ENCODE results near the gene RYR3. TPM values are rescaled to one million over a fixed set of nuclear protein-coding genes. Genes with fewer than 3 reads are reported as not detected.
"Not testable (repeated sequence)": the region's sequence is repeated elsewhere in the genome, so short reads cannot be mapped to it uniquely, and the experiment has no call there.

The RYR3 gene
- polyA plus RNA-seq, 4 donors, result 4.8 to 10.1 (median 7.1) TPM

DNA sequence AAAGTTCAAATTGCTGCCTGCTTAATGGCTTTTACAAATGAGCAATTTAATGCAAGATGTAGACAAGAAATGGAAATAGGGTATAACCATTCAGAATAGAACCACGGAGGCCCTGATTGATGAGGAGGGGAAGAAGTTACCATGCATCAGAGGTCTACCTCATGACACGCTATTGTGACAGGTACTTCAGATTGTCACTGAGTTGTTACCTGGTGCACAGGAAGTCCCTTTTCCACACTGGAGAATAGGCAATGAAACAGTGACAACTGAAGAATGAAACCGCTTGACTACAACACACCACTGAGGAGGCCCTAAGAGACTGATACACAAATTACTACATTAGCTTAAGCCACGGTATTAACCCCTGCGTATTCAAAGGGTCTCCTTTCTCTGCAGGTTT, 251.2 kb downstream of the RYR3 start:
- DNase-seq (ENCODE audit: low read depth in 4 of 4, low spot score in 3 of 4), result no peak

DNA sequence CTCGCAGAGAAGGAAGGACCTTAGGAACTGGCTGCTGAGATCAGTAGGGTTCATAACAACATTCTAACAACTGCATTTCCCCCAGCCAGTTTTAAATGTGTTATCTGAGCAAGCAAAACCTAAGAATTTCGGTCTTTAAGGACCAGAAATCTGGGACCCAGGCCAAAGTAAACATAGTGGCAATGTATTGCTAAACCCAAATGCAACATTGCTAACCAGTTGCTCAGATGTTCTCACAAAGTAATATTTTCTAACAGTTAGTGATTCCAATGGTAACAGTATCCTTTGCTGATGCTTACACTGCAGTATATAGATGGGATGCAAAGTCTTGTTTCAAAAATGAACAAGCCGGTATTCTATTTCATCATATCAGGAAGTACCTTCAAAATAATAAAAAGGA, 254.3 kb downstream of the RYR3 start:
- DNase-seq (ENCODE audit: low read depth in 4 of 4, low spot score in 3 of 4), result no peak

- no peak for DNase-seq (ENCODE audit: low read depth in 4 of 4, low spot score in 3 of 4)
These were observed 256.9 kb downstream of the RYR3 start for GRCh38 chr15:33567652-33568051.

- DNase-seq (ENCODE audit: low read depth in 4 of 4, low spot score in 3 of 4), result no peak
These were observed 258.3 kb downstream of the RYR3 start for GRCh38 chr15:33569036-33569435.

- DNase-seq (ENCODE audit: low read depth in 4 of 4, low spot score in 3 of 4), result not testable (repeated sequence)
These were observed 267.1 kb downstream of the RYR3 start for GRCh38 chr15:33577911-33578310.

GRCh38 chr15:33580526-33580925, 269.8 kb downstream of the RYR3 start:
- DNase-seq (ENCODE audit: low read depth in 4 of 4, low spot score in 3 of 4), result no peak

DNA sequence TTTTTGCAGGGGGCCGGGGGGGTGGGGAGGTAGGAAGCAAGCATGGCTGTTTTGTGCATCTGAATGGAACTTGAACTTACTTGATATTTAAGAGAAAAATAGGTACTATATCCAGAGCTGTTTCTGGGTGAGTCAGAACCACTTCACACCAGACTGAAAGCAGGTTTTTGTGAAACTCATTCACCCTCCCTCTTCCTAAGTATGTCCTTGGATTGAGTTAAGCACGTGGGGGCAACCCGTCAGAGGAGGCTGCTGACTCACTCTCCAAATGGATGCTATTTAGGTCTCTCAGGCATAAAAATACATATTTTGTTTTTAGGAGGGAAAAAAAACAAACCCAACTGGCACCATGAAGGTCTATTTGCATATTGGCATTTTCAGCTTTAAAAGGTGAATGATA, 270.3 kb downstream of the RYR3 start:
- no peak for DNase-seq (ENCODE audit: low read depth in 4 of 4, low spot score in 3 of 4)

DNA sequence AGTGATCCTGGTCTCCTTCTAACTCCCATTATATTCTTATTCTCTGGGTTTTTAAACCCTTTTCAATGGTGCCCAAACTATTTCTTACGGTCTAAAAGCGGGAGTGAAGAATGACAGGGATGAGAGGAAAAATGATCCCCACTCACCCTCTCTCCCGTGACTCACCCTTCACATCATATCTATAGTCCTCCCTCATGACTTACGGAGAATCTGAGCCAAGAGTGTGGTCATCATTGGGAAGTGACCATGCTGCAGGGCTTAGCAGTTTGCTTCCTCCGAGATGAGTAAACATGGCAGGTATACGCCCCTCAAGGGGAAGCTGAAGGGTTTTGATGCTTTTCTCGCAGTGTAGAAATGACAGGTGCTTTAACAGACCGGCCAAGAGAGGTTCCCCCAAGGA, 274.0 kb downstream of the RYR3 start:
- no peak for DNase-seq (ENCODE audit: low read depth in 4 of 4, low spot score in 3 of 4)

- no peak for DNase-seq (ENCODE audit: low read depth in 4 of 4, low spot score in 3 of 4)
These were observed 276.3 kb downstream of the RYR3 start for GRCh38 chr15:33586786-33587697.

DNA sequence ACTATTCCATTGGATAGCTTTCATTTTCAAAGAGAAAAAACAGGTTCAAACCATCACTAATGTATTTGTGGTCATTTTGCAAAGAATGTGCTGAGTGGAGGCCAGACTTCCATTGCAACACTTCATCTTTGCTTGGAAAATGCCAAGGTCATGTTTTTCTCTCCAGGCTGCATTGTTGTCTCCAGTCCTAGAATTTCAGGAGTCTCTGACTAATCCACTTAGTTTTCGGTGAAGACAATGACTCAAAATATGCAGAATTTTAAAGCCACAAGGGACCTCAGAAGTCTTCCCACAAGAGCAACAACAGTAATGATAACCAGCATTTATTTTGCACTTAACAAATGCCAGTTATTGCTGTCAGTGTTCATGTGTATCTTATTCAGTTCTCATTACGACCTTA, 277.0 kb downstream of the RYR3 start:
- DNase-seq (ENCODE audit: low read depth in 4 of 4, low spot score in 3 of 4), result no peak

GRCh38 chr15:33592864-33593263, 282.1 kb downstream of the RYR3 start:
- no peak for DNase-seq (ENCODE audit: low read depth in 4 of 4, low spot score in 3 of 4)

- DNase-seq (ENCODE audit: low read depth in 4 of 4, low spot score in 3 of 4), result not testable (repeated sequence)
These were observed 287.6 kb downstream of the RYR3 start for GRCh38 chr15:33598382-33598781.

GRCh38 chr15:33600212-33600611, 289.4 kb downstream of the RYR3 start:
- no peak for DNase-seq (ENCODE audit: low read depth in 4 of 4, low spot score in 3 of 4)

- no peak for DNase-seq (ENCODE audit: low read depth in 4 of 4, low spot score in 3 of 4)
These were observed 290.7 kb downstream of the RYR3 start for GRCh38 chr15:33601461-33601860.

DNA sequence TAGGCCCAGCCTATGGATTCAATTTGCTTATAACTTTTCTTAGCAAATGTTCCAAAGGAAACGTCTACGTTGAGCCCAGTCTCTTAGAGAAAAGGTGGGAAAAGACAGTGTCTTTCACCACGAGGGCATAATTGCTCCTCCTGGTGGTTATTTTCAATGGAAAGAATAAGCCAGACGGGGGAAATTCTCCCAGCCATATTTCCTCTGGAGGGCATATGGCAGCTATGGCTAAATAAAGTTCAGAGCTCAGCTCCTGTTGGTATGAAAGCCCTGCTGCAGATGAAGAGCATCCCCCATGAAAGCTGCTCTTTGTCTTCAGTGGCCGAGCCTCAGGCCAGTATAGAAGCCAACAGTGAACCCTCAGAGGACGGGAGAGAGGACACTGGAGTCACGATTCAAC, 297.9 kb downstream of the RYR3 start:
- no peak for DNase-seq (ENCODE audit: low read depth in 4 of 4, low spot score in 3 of 4)

DNA sequence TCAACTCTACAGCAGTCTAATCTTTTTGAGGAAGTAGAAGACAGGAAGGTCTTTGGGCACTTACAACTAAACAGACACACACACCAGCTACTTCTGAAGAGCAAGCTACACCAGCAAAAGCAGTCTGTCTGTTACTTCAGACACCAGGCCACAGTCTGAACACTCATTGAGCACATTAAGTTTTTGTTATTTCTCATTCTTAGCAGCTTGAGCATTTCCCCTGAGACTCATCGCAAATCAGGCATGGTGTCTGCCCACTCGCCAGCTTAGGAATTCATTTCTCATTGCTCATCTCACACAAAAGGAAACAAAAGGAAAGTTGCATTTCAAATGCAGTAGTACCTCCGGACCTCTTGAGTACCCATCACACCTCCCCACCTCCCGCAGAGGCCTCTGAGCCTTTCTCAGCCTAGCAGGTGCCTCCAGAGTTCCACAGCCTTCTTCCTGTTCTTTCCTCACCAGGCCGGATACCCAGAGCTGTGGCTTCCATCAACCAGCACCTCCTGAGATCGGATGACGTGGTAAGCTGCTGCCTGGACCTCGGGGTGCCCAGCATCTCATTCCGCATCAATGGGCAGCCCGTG, 302.0 kb downstream of the RYR3 start:
- DNase-seq (ENCODE audit: low read depth in 4 of 4, low spot score in 3 of 4), result no peak

GRCh38 chr15:33616475-33616874, 305.7 kb downstream of the RYR3 start:
- DNase-seq (ENCODE audit: low read depth in 4 of 4, low spot score in 3 of 4), result no peak

DNA sequence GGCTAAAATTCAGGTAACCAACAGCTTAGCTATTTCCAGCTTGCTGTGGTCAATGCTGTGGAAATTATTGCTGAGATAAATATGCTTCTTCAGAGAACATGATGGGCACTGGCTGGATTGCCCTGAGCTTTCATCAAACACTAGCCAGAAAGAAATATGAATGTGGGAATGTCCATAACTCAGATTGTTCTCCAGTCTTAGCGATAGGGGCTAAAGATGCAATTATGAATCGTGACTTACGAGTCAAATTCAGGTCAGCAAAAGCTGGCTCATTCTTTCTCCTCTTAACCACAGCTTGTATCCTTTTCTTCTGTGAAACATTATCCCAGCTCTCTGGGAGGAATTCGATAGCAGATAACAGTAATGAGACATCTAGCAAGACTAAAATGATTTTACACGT, 307.6 kb downstream of the RYR3 start:
- no peak for DNase-seq (ENCODE audit: low read depth in 4 of 4, low spot score in 3 of 4)

GRCh38 chr15:33621141-33621540, 310.4 kb downstream of the RYR3 start:
- DNase-seq (ENCODE audit: low read depth in 4 of 4, low spot score in 3 of 4), result no peak

- DNase-seq (ENCODE audit: low read depth in 4 of 4, low spot score in 3 of 4), result no peak
These were observed 312.2 kb downstream of the RYR3 start for GRCh38 chr15:33623010-33623409.

GRCh38 chr15:33624439-33624838, 313.7 kb downstream of the RYR3 start:
- DNase-seq (ENCODE audit: low read depth in 4 of 4, low spot score in 3 of 4), result no peak

GRCh38 chr15:33629647-33630046, 318.9 kb downstream of the RYR3 start:
- DNase-seq (ENCODE audit: low read depth in 4 of 4, low spot score in 3 of 4), result no peak

Measured in right renal pelvis (tissue), 4 donors.